SHP77 treated with DMSO at 0.1 percent for 48 hours (cell line): ENCODE measurements around the gene CCL23.
"Not testable (repeated sequence)": the region's sequence is repeated elsewhere in the genome, so short reads cannot be mapped to it uniquely, and the experiment has no call there.

Experiments
- DNase-seq: peaks from one replicate; lab custom pipeline; 2025; lab: John Stamatoyannopoulos, UW

Gene CCL23, protein sequence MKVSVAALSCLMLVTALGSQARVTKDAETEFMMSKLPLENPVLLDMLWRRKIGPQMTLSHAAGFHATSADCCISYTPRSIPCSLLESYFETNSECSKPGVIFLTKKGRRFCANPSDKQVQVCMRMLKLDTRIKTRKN

DNA sequence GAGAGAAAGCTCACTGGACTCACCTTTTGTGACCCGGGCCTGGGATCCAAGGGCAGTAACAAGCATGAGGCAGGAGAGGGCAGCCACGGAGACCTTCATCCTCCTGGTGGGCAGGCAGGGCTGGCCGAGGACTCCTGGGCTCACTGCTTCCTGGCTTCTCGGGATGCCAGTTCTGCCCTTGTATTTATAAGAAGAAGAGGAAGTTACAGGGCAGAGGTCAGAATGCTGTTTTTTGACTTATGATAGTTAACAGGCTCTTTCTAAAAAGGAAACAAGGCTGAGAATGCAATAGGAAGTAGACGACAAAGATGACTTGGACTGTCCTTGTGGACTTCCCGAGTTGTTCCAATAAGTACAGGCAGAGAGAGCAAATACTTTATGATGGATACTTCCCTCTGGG is at the start of gene CCL23:
Gene CCL23 (minus strand): TSS at position 174 of the 400 bp plus-strand sequence. CDS start 75 bp downstream, at position 99.
- DNase-seq, result no peak

DNA sequence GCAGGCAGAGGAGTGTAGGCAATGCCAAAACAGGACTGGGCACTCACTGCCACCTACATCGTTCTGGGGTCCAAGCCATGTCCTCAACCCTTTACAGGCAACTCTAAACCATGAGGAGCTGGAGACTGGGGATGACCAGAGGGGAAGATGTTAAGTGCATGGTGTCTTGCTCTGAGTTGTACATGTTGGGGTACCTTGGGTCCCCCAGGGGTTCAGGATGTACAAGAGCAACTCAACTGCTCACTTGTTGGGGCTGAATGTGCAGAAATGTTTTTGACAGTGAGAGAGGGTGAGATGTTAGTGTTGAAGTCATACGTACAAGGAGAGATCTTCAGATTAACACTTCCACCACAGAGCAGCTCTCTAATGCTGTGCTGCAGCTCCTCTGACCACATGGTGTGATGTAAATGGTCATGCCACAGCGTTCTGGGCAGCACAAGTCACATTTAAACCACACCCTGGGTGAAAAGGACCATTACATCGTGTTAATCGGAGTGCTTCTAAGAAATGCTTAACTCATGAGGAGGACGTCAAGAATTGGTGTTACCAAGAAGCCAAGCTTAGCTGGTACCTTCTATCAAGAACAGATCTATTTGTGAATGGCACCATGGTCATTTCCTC is 48.7 kb upstream of the CCL23 start:
- DNase-seq, result no peak

DNA sequence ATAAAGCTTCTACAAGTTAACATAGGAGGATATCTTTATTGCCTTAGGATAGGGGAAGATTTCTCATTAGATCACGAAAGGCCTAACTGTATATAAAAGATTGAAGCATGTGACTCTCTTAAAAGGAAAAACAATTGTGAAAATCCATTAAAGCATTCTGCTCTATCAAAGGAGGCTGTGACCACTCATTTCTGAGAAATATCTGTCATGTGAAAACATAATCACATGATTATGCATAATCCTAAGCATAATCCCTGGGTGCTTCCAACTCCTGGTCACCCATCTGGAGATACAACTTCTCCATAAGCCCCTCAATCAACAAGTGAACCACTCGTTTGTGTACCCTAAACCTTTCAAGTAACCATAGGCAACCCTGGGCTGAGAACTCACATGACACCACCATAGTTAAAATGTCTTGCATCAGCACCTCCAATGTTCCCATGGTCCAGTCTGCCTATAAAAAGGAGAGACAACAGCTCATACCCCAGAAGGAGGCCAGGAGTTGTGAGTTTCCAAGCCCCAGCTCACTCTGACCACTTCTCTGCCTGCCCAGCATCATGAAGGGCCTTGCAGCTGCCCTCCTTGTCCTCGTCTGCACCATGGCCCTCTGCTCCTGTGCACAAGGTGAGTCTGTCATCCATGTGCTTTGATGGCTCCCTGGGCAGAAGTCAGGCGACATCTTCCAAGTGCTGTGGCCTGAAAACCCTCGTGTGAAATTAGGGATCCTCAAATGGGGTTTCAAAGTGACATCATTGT is 46.2 kb upstream of the CCL23 start, which contains the start of gene CCL18:
Gene CCL18 (plus strand): TSS at position 487 of the 756 bp plus-strand sequence. CDS start 71 bp downstream, at position 558.
- no peak for DNase-seq

DNA sequence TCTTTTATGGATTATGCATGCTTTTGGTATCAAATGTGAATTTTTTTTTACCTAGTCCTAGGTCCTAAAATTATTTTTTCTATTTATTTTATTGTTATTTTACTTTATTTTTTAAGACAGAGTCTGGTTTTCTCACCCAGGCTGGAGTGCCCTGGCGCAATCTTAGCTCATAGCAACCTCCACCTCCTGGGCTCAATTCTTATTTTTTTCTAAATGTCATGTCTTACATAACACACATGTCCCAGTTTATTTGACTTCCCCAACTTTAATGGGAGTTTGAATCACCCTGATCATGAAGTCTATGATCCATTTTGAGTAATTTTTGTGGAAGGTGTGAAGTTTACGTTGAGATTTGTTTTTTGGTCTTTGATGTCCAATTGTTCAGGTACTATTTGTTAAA is 43.0 kb upstream of the CCL23 start:
- no peak for DNase-seq

DNA sequence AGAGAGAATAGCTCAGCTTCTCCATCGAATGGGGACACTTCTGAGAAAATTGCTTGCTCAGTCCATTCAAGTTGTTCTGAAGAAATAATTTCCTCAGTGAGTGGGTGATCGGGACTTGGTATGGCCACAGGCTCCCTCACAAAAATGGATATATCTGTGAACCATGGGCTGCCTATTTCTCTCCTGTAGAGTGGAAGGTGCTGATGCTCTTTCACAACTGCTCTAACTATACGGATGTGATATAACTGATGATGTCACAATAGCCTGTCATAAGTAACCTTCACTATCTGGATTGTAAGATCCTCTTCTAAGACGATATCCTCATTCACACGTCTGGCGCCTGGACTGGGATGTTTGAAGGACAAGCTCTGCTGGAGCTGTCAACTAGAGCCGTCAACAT is 41.6 kb upstream of the CCL23 start:
- DNase-seq, result no peak

DNA sequence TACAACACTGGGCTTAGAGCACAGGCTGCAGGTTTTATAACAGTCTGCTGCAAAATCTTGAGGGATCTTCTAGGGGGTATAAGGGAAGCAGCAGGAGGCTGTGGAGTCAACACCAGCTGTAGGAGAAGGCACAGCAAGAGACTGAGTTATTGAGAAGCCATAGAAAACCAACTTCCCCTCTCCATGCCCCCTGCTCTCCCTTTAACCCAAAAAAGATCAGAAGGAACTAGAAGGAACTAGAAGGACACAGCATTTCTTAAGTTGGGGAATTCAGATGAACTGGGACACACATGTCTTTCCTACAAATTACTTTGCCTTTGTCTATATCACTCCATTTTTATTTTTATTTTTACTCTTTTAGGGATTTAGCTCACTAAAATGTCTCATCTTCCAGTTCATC is 40.1 kb upstream of the CCL23 start:
- no peak for DNase-seq

DNA sequence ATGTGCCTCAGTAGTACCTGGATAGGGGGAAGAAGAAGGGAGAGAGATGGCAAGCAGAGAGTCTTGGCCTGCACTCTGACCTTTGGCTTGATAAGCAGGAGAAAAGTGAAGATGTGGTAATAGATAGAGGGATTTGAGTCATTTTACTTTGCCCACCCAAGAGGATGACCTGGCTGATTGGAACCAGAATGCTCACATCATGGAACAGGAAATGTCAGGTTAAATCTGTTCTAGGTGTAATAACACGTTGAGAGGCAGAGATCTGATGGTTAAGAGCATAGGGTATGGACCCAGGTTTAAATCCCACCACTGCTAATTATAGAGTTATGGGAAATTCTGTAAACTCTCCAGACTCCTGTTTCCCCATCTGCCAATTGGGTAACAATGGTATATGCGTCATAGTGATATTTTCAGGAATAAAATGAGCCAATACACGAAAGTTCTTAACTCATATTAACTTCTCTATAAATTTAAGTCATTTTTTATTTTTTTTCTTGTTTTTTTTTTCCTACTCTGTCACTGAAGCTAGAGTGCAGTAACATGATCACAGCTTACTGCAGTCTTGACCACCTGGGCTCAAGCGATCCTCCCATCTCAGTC is 38.2 kb upstream of the CCL23 start:
- no peak for DNase-seq

DNA sequence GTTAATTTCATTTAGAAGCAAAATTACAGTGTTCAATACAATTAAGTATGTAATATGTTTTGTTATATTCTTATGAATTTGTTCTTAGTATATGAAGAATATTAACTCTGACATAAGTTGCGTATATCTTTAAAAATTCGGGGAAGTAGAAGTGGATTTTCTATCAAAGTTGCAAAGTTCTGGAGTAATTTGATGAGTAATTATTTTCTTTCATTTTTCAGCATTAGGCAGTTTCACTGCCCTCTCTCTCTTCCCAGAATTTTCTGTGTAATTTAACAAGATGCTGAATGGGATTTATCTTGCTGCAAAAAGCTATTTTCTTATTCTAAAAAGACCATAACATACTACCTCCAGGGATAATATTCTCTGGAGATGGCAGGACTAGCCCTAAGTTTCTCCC is 37.4 kb upstream of the CCL23 start:
- no peak for DNase-seq

DNA sequence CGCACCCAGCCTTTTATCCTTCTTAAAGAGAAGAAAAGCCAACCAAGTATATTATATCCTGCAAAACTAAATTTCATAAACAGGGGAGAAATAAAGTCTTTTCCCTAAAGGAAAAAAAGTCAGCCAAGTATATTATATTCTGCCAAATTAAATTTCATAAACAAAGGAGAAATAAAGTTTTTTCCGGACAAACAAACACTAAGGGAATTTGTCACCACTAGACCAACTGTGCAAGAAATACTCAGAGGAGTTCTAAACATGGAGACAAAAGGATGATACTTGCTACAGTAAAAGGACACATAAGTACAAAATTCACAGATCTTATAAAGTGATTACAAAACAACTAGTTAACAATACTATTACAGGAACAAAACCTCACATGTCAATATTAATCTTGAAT is 31.9 kb upstream of the CCL23 start:
- no peak for DNase-seq

DNA sequence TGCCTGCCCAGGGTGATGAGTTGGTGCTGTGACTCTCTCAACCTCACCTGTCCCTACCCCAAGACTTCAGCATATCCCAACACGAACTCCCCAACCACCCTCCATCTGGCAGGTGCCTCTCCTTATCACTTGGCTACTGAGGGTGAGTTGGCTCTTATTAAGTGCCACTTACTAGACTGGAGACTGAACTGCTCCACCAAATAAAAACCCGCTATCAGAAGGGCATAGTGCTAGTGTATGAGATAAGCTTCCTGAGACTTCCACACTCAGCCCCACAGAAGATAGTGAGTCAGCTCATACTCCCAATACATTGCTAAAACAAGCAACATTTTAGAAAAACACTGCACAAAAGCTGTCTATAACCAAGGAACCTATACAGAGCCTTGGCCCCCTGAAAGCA is 30.3 kb upstream of the CCL23 start:
- no peak for DNase-seq

DNA sequence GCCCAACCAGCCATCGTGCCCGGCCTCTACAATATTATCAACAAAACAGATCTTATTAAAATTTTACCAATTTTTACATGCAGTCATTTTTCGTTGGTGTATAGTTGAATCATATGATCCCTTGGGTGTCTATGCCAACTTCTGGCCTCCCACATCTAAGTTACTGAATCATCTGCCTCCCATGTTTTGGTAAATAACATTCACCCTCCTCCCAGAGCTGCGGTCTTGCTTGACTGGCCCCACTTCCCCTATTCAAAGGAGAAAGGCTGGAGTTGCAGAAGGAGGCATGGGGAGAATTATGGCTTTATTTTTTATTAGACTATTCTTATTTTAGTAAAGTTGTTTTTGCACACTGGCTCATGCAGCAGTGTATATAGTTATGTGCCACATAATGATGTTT is 18.5 kb upstream of the CCL23 start:
- no peak for DNase-seq

DNA sequence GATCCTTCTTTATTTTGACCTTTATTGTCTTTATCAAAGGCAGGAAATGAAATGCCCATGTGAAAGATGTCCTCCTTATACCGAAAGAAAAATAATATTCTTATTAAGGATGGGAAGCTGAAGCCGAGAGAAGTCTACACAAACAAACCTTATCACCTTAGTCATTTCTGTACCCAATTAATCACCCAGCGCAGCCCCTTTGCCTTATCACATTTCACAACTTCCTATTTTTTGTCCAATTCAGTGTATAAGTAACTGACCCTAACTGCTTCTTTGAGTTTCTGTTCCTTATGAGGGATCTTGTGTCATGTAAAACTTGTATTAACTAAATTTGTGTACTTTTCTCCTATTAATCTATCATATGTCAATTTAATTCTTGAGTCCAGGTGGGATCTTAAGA is 16.4 kb upstream of the CCL23 start:
- DNase-seq, result no peak

DNA sequence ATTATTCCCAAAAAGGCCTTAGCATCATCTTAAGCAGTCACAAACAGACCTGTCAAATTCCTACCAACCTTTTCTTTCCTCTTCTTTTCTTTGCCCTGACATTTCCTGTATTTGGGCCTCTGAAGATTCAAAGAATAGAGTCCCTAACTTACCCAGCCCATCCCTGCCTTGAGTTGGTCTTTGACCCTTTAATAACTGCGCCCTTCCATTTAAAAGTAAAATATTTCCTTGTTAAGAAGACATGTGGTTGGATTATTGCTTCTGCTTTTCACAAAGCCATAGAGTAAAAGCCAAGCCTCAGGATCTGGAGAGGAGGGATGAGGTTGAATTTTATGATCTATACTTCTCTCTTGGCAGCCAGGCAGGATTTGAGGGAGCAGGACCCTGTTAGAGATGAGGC is 13.2 kb upstream of the CCL23 start:
- no peak for DNase-seq

DNA sequence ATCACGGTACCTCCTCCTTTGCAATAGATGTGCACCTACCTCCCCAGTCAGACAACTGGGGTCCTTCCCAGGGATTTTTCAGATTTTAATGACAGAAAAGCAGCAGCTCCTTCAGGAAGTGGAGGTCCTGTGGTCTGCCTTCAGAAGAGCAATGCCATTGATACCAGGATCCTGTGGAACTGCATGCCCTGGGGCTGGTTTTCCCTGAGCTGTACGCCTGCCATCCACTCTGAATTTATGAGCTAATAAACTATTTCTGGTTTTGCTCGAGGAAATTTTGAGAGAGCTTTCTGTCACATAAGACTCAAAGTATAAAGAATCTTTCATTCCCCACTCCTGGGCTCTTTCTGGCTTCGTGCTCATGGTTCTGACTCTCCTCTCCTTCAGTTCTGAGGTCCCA is 10.0 kb upstream of the CCL23 start:
- no peak for DNase-seq

DNA sequence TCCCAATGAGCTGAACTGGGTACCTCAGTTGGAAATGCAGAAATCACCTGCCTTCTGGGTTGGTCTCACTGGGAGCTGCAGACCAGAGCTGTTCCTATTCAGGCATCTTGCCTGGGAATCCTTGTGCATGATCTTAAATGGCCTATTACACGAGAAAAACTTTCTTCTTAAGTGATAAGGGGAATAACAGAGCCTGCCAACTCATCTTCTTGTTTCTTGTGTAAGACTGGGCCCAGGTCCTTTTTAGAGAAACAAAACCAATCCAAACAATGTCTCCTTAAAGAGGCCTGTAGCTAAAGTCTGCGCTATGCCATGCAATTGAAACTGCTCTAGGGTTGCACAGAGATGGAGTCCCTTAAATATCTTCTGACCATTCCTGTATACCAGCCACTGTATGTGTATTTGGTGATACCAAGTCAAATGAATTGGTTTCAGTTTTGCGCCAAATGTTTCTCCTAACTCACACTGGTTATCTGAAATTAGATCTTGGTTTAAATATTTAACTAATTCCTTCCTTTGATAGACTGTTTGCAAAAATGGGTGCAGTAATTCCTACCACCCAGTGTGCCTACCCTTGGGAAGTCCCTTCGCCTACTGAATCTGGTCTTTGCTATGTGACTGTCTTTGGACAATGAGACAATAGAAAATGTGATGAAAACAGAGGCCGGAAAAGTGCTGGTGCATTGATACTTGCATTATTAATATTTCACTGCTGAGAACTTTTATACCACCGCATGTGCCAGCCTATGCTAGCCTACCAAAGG is 6.5 kb upstream of the CCL23 start:
- DNase-seq, result no peak

DNA sequence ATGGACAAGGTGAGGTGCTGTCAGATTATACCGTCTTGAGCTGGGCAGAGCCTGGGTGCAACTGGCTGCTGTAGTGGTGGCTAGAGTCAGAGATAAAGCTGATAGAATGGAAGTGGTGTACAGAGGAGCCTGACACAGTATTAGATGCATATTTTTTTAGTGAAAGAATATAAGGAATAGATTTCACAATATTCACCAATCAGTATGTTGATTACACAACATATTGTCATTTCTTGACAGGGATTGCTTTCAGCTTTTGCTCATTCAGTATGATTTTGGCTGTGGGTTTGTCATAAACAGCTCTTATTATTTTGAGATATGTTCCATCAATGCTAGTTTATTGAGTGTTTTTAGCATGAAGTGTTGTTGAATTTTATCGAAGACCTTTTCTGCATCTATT is 1.7 kb upstream of the CCL23 start:
- no peak for DNase-seq

DNA sequence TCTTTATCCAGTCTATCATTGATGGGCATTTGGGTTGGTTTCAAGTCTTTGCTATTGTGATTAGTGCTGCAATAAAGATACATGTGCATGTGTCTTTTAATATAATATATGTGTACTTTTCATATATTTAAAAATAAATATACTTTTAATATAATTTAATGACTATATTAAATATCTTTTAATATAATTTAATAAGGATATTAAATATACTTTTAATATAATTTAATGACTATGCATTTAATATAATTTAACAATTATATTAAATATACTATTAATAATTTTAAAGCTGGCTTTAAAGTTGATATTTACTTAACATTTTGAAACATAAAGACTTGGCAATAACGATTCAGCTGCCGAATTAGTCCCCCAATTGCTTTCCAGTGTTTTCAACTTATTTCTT is 1.2 kb downstream of the CCL23 start:
- DNase-seq, result no peak

DNA sequence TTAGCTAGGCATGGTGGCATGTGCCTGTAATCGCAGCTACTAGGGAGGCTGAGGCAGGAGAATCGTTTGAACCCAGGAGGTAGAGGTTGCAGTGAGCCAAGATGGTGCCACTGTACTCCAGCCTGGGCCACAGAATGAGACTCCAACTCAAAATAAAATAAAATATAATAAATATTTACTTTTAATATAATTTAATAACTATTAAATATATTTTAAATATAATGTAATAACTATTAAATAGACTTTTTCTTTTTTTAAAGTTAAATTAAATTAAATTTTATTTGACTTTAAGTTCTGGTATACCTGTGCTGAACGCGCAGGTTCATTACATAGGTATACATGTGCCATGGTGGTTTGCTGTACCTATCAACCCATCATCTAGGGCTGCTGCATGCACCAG is 1.9 kb downstream of the CCL23 start:
- not testable (repeated sequence) for DNase-seq

DNA sequence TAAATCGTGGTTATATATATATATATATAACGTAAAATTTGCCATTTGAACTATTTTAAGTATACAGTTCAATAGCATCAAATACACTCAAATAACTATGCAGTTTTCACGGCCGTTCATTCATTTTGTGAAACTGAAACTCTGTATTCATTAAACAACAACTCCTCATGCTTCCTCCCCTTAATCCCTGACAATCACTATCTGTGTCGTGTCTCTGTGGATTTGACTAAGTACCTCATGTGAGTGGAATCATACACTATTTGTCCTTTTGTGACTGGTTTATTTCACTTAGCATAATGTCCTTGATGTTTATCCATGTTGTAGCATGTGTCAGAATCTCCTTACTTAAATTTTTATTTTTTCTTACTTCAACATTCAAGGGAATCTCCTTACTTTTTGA is 2.8 kb downstream of the CCL23 start:
- DNase-seq, result no peak

DNA sequence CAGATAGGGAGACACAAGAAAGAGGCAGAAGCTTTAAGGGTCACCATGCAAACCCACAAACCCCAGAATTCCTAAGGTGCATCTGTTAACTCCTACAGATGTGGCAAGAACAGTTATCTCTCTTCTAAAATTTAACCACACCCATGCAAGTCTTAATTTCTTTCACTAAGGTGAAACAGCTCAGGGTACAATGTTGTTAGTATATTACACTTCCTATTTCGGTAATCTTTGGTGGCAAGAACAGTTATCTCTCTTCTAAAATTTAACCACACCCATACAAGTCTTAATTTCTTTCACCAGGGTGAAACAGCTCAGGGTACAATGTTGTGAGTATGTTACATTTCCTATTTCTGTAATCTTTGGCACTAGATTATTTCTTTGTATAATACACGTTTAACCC is 6.6 kb downstream of the CCL23 start:
- DNase-seq, result no peak

DNA sequence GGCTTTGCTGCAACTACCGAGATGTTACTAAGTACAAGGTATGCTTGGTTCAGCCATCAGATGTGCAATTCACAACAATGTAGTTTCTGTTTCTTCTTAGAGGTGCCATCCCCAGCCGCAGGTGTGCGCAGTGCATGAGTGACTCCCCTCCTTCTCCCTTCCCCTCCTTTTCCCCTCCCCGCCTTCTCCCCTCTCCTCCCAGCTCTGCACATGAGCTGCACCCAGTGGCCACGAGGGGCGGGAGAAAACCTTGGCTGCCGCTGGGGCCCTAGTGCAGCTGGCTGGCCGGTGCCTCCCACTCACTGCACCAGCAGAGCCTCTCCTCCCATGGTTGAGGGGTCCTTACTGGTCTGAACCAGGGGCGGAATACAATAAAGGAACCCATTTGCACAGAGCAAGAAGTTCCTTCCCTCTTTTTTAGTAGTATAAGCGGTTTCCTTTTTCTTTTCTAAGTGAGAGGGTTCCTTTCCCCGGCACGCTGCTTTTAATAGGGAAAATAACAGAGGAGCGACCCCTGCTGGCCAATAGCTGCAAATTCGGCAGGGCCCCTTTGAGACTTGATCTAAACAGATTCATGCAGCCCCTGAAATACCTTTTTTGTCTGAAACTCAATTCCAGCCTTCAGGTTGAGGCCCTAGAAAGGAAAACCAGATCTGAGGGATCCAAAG is 8.6 kb downstream of the CCL23 start:
- no peak for DNase-seq

DNA sequence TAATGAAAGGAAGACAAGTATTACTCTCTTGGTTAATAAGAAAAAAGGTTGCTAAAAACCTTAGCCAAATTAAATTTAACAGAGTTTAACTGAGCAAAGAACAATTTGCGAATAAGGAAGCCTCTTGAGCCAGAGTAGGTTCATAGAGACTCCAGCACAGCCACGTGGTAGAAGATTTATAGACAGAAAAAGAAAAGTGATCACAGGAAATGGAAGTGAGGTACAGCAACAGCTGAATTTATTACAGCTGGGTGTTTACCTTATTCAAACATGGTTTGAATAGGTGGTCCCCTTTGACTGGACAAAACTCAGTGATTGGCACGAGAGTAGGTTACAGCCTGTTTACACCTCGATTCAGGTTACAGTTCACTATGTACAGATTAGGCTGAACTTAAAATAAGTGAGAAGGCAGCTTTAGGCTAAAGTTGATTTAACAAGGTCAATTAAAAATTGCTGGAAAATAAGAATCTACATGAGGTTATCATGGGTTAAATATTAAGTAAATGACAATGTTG is 13.1 kb downstream of the CCL23 start:
- DNase-seq, result no peak
